ENCODE measurements around the gene NLRP9.

NLRP9 gene

GRCh38 chr19:55703790-55704215, 34.4 kb downstream of the NLRP9 start:
- DNase-seq (ENCODE audit: low read depth), result no peak

- DNase-seq (ENCODE audit: low read depth), result no peak
These were observed 36.0 kb downstream of the NLRP9 start for GRCh38 chr19:55702131-55702627.

- no peak for DNase-seq (ENCODE audit: low read depth)
These were observed 37.4 kb downstream of the NLRP9 start for GRCh38 chr19:55700813-55701212.

- no peak for DNase-seq (ENCODE audit: low read depth)
These were observed 39.0 kb downstream of the NLRP9 start for GRCh38 chr19:55699221-55699620.

- DNase-seq (ENCODE audit: low read depth), result no peak
These were observed 39.9 kb downstream of the NLRP9 start for GRCh38 chr19:55698256-55698655.

GRCh38 chr19:55697698-55698097, 40.5 kb downstream of the NLRP9 start:
- DNase-seq (ENCODE audit: low read depth), result no peak

- DNase-seq (ENCODE audit: low read depth), result no peak
These were observed 41.1 kb downstream of the NLRP9 start for GRCh38 chr19:55697069-55697440.

- DNase-seq (ENCODE audit: low read depth), result no peak
These were observed 41.7 kb downstream of the NLRP9 start for GRCh38 chr19:55696301-55697068.

- no peak for DNase-seq (ENCODE audit: low read depth)
These were observed 42.5 kb downstream of the NLRP9 start for GRCh38 chr19:55695511-55696290.

GRCh38 chr19:55694656-55695491, 43.3 kb downstream of the NLRP9 start:
- DNase-seq (ENCODE audit: low read depth), result no peak

GRCh38 chr19:55694241-55694655, 44.0 kb downstream of the NLRP9 start:
- no peak for DNase-seq (ENCODE audit: low read depth)

GRCh38 chr19:55693336-55693974, 44.7 kb downstream of the NLRP9 start:
- DNase-seq (ENCODE audit: low read depth), result no peak

GRCh38 chr19:55692681-55693081, 45.5 kb downstream of the NLRP9 start:
- no peak for DNase-seq (ENCODE audit: low read depth)

- DNase-seq (ENCODE audit: low read depth), result no peak
These were observed 46.4 kb downstream of the NLRP9 start for GRCh38 chr19:55691561-55692481.

- no peak for DNase-seq (ENCODE audit: low read depth)
These were observed 47.2 kb downstream of the NLRP9 start for GRCh38 chr19:55690769-55691545.

GRCh38 chr19:55690109-55690768, 48.0 kb downstream of the NLRP9 start:
- DNase-seq (ENCODE audit: low read depth), result no peak

- DNase-seq (ENCODE audit: low read depth), result no peak
These were observed 48.6 kb downstream of the NLRP9 start for GRCh38 chr19:55689411-55690108.

- no peak for DNase-seq (ENCODE audit: low read depth)
These were observed 49.6 kb downstream of the NLRP9 start for GRCh38 chr19:55688422-55689218.
